Sigmoid colon (tissue), 7 donors: ENCODE data around the gene SPNS2. TPM values are rescaled to one million over a fixed set of nuclear protein-coding genes. Genes with fewer than 3 reads are reported as not detected.
"Not testable (repeated sequence)": the region's sequence is repeated elsewhere in the genome, so short reads cannot be mapped to it uniquely, and the experiment has no call there.

Source experiments
- DNase-seq: peaks from one replicate; pipeline ENCODE4 v3.0.0-alpha.2; 2019
- H3K27ac ChIP-seq, 4 donors: fragments of 200-600 bp; sonication (generic); one replicate each; pipeline ENCODE4 v1.5.1; 2016 to 2019; ENCODE audit warnings: mild to moderate bottlenecking in 1 of 4
- H3K27me3 ChIP-seq, 3 donors: fragments of 200-600 bp; sonication (generic); one replicate each; pipeline ENCODE4 v1.5.1; 2019; ENCODE audit warnings: mild to moderate bottlenecking in 1 of 3
- H3K36me3 ChIP-seq, 4 donors: fragments of 200-600 bp; sonication (generic); one replicate each; pipeline ENCODE4 v1.5.1; 2016 to 2019
- H3K4me1 ChIP-seq, 4 donors: fragments of 200-600 bp; sonication (generic); one replicate each; pipeline ENCODE4 v1.5.1; 2017 to 2019
- H3K4me3 ChIP-seq, 4 donors: fragments of 200-600 bp; sonication (generic); one replicate each; pipeline ENCODE4 v1.5.1; 2017 to 2019; ENCODE audit warnings: mild to moderate bottlenecking in 2 of 4, moderate library complexity in 1 of 4
- H3K9me3 ChIP-seq, 4 donors: fragments of 200-600 bp in 3 of 4; sonication (generic) in 3 of 4; one replicate each; pipeline versions ENCODE4 v1.5.1 to v1.6.1; 2013 to 2019
- CTCF ChIP-seq, 4 experiments: fragments of 450-650 bp in 3 of 4; fragments of 200-600 bp in 1 of 4; IDR thresholded peaks; one replicate each; pipeline ENCODE4 v1.5.1; 2016 to 2019; ENCODE audit warnings: antibody characterized with exemption in 4 of 4, mild to moderate bottlenecking in 3 of 4, moderate library complexity in 2 of 4
- EP300 ChIP-seq, 4 donors: sonication (generic); formaldehyde crosslinking; IDR thresholded peaks; one replicate each; pipeline ENCODE4 v1.6.1; 2017; ENCODE audit warnings: antibody characterized with exemption in 4 of 4
- POLR2A ChIP-seq, 2 donors: fragments of 450-650 bp; IDR thresholded peaks; one replicate each; pipeline ENCODE4 v1.6.1; 2016; ENCODE audit warnings: antibody characterized with exemption in 2 of 2, mild to moderate bottlenecking in 2 of 2, moderate library complexity in 2 of 2
- POLR2AphosphoS5 ChIP-seq, 4 donors: sonication (generic); formaldehyde crosslinking; IDR thresholded peaks; one replicate each; pipeline ENCODE4 v1.6.1; 2017; ENCODE audit warnings: antibody characterized with exemption in 4 of 4
- WGBS, 2 donors: extraction: QIAGEN DNeasy Blood & Tissue Kit; methylation state at CpG; one replicate each; pipeline ENCODE4 v1.1.7; 2013; 5-methylcytosine and 5-hydroxymethylcytosine counted together
- intact Hi-C: fragments of 100-400 bp; cut with DNase I; formaldehyde crosslinking; loops from one replicate; pipeline ENCODE4 v1.15.1; 2023
- polyA plus RNA-seq, 3 donors: library from polyadenylated mRNA; stranded (reverse); fragments of 200-250 nt; gene quantifications; one replicate each; pipeline ENCODE4 v1.2.3, GENCODE V29; 2013
- total RNA-seq, 4 donors: library from RNA; depleted of rRNA; stranded (reverse); fragments of >200 nt; gene quantifications; one replicate each; pipeline ENCODE4 v1.1.0, GENCODE V29; 2016
- donor health status: healthy with polysubstance abuse.
- donor health status: Bipolar disorder and iron deficiency.
- donor health status: healthy.

Gene SPNS2
- total and polyA plus RNA-seq, 7 donors: 5.3 to 40.5 (median 9.8) TPM

- Histone ChIP-seq H3K4me1 (no peaks in the 10 kb centered on the region), H3K4me3 (no peak overlapping the region), H3K27me3 (peaks cover 0 to 4% (median 3%) of the 10 kb centered on the region in 3 donors), H3K36me3 (no peaks in the 10 kb centered on the region), H3K27ac (no peak overlapping the region), H3K9me3 (no peaks in the 10 kb centered on the region)
- 79 to 87% methylated on average over 18 of the region's 18 CpGs for WGBS, 2 donors
- TF ChIP-seq CTCF (IDR thresholded peaks at IDR 0.05) (no peak), EP300 (IDR thresholded peaks at IDR 0.05) (no peak), POLR2A (IDR thresholded peaks at IDR 0.05) (no peak), POLR2AphosphoS5 (IDR thresholded peaks at IDR 0.05) (no peak)
- no peak for DNase-seq
- intact Hi-C loops: no loop called here
Observed at GRCh38 chr17:4576729-4577322, 78.1 kb downstream of the SPNS2 start.

GRCh38 chr17:4577386-4577993, 78.8 kb downstream of the SPNS2 start:
- intact Hi-C loops: no loop called here
- Histone ChIP-seq H3K27me3 (peaks cover 0 to 11% (median 10%) of the 10 kb centered on the region in 3 donors), H3K4me1 (no peaks in the 10 kb centered on the region), H3K9me3 (no peaks in the 10 kb centered on the region), H3K27ac (no peak overlapping the region), H3K36me3 (no peaks in the 10 kb centered on the region), H3K4me3 (no peak overlapping the region)
- no peak for TF ChIP-seq EP300 (IDR thresholded peaks at IDR 0.05)
- 82 to 85% methylated on average over 8 of the region's 8 CpGs for WGBS, 2 donors
- DNase-seq: no peak

- DNase-seq, H3K36me3 ChIP-seq, H3K9me3 ChIP-seq, intact Hi-C loops, H3K4me1 ChIP-seq, H3K4me3 ChIP-seq, H3K27ac ChIP-seq: not testable (repeated sequence)
- H3K27me3 ChIP-seq: peaks cover 0 to 20% (median 17%) of the 10 kb centered on the region in 3 donors
- WGBS, 2 donors: 95 to 97% methylated on average over 24 of the region's 24 CpGs
Observed at GRCh38 chr17:4578349-4578748, 79.7 kb downstream of the SPNS2 start.

GRCh38 chr17:4579678-4580077, 81.0 kb downstream of the SPNS2 start:
- peaks cover 0 to 13% (median 11%) of the 10 kb centered on the region in 4 donors for H3K4me1 ChIP-seq
- 80 to 85% methylated on average over 11 of the region's 11 CpGs for WGBS, 2 donors
- no peak for TF ChIP-seq CTCF (IDR thresholded peaks at IDR 0.05)
- TF ChIP-seq POLR2AphosphoS5 (IDR thresholded peaks at IDR 0.05): no peak
- TF ChIP-seq EP300 (IDR thresholded peaks at IDR 0.05): no peak
- H3K9me3 ChIP-seq: no peaks in the 10 kb centered on the region
- intact Hi-C loops: no loop called here
- no peak overlapping the region for H3K4me3 ChIP-seq
- H3K27ac ChIP-seq: no peak overlapping the region
- H3K36me3 ChIP-seq: no peaks in the 10 kb centered on the region
- peaks cover 10 to 33% (median 31%) of the 10 kb centered on the region in 3 donors for H3K27me3 ChIP-seq
- DNase-seq: no peak

GRCh38 chr17:4580291-4580690, 81.6 kb downstream of the SPNS2 start:
- no peak for DNase-seq
- TF ChIP-seq EP300 (IDR thresholded peaks at IDR 0.05) (no peak), CTCF (IDR thresholded peaks at IDR 0.05) (no peak), POLR2AphosphoS5 (IDR thresholded peaks at IDR 0.05) (no peak), POLR2A (IDR thresholded peaks at IDR 0.05) (no peak)

More at GRCh38 chr17:4580291-4580690, 81.6 kb downstream of the SPNS2 start:
- WGBS, 2 donors: 60 to 61% methylated on average over 7 of the region's 7 CpGs
- intact Hi-C loops: no loop called here
- H3K27ac ChIP-seq: no peak overlapping the region
- H3K27me3 ChIP-seq: peaks cover 16 to 39% (median 37%) of the 10 kb centered on the region in 3 donors
- no peaks in the 10 kb centered on the region for H3K9me3 ChIP-seq
- no peak overlapping the region for H3K4me3 ChIP-seq
- H3K4me1 ChIP-seq: peaks cover 0 to 17% (median 15%) of the 10 kb centered on the region in 4 donors
- no peaks in the 10 kb centered on the region for H3K36me3 ChIP-seq
